Measurements from ENCODE around the gene ALOX12. TPM values are rescaled to one million over a fixed set of nuclear protein-coding genes. Genes with fewer than 3 reads are reported as not detected.
A peak's percentile ranks its signal among the peaks of the same experiment; 100 is the strongest.

ALOX12 gene
- total and polyA plus RNA-seq, 2 donors: 0.04 TPM; not detected in 1

- 2% methylated on average over 53 of the region's 53 CpGs for WGBS
- no peak for DNase-seq (ENCODE audit: extremely low spot score)
- no peak overlapping the region for H3K4me3 ChIP-seq (ENCODE audit: low read depth, low read length)
- H3K27ac ChIP-seq (ENCODE audit: low read depth): no peak overlapping the region
- H3K36me3 ChIP-seq (ENCODE audit: insufficient read depth): no peaks in the 10 kb centered on the region
- no peaks in the 10 kb centered on the region for H3K4me1 ChIP-seq (ENCODE audit: insufficient read depth)
Observed at GRCh38 chr17:7021993-7022778, 26.3 kb downstream of the ALOX12 start.

DNA sequence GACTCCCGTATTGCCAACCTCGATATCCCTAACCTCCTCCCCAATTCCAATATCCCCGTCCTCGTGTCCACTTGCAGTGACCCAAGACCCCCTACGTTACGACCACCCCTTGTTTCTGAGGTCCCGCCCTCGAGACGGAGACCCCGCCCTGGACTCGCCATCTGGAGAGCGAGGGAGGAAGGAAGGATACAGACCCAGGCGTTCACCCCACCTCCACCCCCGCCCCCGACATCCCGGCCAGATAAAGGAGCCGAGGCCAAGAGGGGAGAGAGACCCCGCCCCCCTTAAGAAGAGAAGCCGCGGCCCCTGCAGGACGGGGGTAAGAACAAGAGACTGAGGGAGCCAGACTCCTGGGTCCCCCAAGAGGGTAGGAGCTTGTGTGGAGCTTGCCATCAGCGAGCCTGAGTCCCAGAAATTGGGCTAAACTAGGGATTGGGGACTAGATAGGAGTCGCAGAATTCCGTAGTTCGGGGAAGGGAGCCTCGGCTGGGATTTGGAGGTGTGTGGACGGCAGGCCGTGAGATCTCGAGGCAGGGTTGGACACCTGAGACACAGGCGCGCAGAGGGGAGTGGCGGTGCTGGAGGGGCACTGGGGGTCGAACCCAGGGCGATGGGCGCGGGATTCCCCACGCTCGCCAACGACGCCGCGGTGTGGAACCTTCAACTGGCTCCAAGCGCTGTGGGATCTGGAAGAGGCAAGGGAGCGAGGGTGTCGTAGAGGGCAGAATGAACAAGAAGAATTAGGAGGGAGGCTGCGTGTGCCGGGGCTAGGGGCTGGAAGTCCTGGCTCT lies 27.1 kb downstream of the ALOX12 start, which contains the start of gene BCL6B:
TSS of gene BCL6B (plus strand) at position 270 of the 791 bp plus-strand sequence. CDS start 622 bp downstream, outside the sequence.
- 7% methylated on average over 47 of the region's 47 CpGs for WGBS
- H3K4me1 ChIP-seq (ENCODE audit: insufficient read depth): no peaks in the 10 kb centered on the region
- no peak for DNase-seq (ENCODE audit: extremely low spot score)
- H3K4me3 ChIP-seq (ENCODE audit: low read depth, low read length): peak within 1 kb of the TSS; percentile 2
- no peaks in the 10 kb centered on the region for H3K36me3 ChIP-seq (ENCODE audit: insufficient read depth)
- H3K27ac ChIP-seq (ENCODE audit: low read depth): no peak within 1 kb of the TSS

GRCh38 chr17:7023576-7024401 lies 27.9 kb downstream of the ALOX12 start:
- Histone ChIP-seq H3K36me3 (ENCODE audit: insufficient read depth) (no peaks in the 10 kb centered on the region), H3K4me1 (ENCODE audit: insufficient read depth) (no peaks in the 10 kb centered on the region), H3K4me3 (ENCODE audit: low read depth, low read length) (peak overlapping the region; percentile 2), H3K27ac (ENCODE audit: low read depth) (no peak overlapping the region)
- WGBS: 32% methylated on average over 51 of the region's 51 CpGs
- no peak for DNase-seq (ENCODE audit: extremely low spot score)

GRCh38 chr17:7024402-7024785 lies 28.5 kb downstream of the ALOX12 start:
- no peaks in the 10 kb centered on the region for H3K36me3 ChIP-seq (ENCODE audit: insufficient read depth)
- no peak overlapping the region for H3K27ac ChIP-seq (ENCODE audit: low read depth)
- 80% methylated on average over 8 of the region's 8 CpGs for WGBS
- DNase-seq (ENCODE audit: extremely low spot score): no peak
- no peaks in the 10 kb centered on the region for H3K4me1 ChIP-seq (ENCODE audit: insufficient read depth)
- no peak overlapping the region for H3K4me3 ChIP-seq (ENCODE audit: low read depth, low read length)

DNA sequence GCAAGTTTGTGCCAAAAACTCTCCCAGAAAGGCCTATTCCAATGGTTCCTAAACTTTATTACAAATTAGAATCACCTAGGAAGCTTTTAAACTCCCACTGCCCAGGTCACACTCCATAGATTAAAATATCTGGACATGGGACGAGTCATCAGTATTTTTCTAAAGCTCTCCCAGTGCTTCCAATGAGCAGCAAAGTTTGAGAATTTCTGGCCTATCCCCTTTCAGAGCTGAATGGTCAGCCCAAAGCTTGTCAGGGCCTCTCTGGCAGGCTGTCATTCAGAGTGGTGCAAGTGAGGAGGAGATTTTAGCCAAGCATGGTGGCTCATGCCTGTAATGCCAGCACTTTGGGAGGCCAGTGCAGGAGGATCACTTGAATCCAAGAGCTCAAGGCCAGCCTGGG lies 29.4 kb downstream of the ALOX12 start:
- WGBS: 88% methylated on average over 1 of the region's 1 CpG

DNA sequence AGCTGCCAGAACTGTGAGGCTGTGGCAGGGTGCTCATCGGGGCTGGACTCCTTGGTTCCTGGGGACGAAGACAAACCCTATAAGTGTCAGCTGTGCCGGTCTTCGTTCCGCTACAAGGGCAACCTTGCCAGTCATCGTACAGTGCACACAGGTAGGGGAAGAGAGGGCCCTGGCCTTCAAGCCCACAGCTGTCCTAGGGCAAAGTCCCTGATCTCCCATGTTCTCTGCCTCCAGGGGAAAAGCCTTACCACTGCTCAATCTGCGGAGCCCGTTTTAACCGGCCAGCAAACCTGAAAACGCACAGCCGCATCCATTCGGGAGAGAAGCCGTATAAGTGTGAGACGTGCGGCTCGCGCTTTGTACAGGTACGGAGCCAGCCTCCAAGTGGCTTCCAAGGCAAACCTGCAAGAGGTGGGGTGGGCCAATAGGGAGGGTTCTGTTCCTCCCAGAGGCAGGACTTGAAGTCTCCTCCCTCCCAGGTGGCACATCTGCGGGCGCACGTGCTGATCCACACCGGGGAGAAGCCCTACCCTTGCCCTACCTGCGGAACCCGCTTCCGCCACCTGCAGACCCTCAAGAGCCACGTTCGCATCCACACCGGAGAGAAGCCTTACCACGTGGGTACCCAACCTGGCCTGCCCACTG lies 30.7 kb downstream of the ALOX12 start:
- no peak overlapping the region for H3K4me3 ChIP-seq (ENCODE audit: low read depth, low read length)

More for the DNA sequence above, 29.4 kb downstream of the ALOX12 start:
- no peak for DNase-seq (ENCODE audit: extremely low spot score)
- H3K4me1 ChIP-seq (ENCODE audit: insufficient read depth): no peaks in the 10 kb centered on the region
- no peaks in the 10 kb centered on the region for H3K36me3 ChIP-seq (ENCODE audit: insufficient read depth)
- H3K27ac ChIP-seq (ENCODE audit: low read depth): no peak overlapping the region
- no peak overlapping the region for H3K4me3 ChIP-seq (ENCODE audit: low read depth, low read length)

DNA sequence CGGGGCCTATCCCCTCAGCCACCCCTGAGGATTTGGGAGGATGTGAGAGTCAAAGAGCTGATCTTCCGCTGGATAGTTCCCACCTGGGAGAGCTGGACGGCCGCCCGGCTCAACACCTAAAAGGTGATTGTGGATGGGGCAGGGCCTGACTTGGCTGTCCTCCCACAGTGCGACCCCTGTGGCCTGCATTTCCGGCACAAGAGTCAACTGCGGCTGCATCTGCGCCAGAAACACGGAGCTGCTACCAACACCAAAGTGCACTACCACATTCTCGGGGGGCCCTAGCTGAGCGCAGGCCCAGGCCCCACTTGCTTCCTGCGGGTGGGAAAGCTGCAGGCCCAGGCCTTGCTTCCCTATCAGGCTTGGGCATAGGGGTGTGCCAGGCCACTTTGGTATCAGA lies 31.5 kb downstream of the ALOX12 start:
- no peaks in the 10 kb centered on the region for H3K36me3 ChIP-seq (ENCODE audit: insufficient read depth)
- no peak for DNase-seq (ENCODE audit: extremely low spot score)
- H3K4me3 ChIP-seq (ENCODE audit: low read depth, low read length): no peak overlapping the region
- H3K4me1 ChIP-seq (ENCODE audit: insufficient read depth): no peaks in the 10 kb centered on the region
- WGBS: 64% methylated on average over 13 of the region's 13 CpGs
- H3K27ac ChIP-seq (ENCODE audit: low read depth): no peak overlapping the region

More for the DNA sequence above, 30.7 kb downstream of the ALOX12 start:
- Histone ChIP-seq H3K4me1 (ENCODE audit: insufficient read depth) (no peaks in the 10 kb centered on the region), H3K36me3 (ENCODE audit: insufficient read depth) (no peaks in the 10 kb centered on the region), H3K27ac (ENCODE audit: low read depth) (no peak overlapping the region)
- DNase-seq (ENCODE audit: extremely low spot score): no peak
- WGBS: 88% methylated on average over 29 of the region's 29 CpGs

- Histone ChIP-seq H3K27ac (ENCODE audit: low read depth) (no peak overlapping the region), H3K4me1 (ENCODE audit: insufficient read depth) (no peaks in the 10 kb centered on the region), H3K4me3 (ENCODE audit: low read depth, low read length) (no peak overlapping the region), H3K36me3 (ENCODE audit: insufficient read depth) (no peaks in the 10 kb centered on the region)
- 75% methylated on average over 3 of the region's 3 CpGs for WGBS
- DNase-seq (ENCODE audit: extremely low spot score): no peak
Observed at GRCh38 chr17:7029096-7029495, 33.2 kb downstream of the ALOX12 start.

- 72% methylated on average over 8 of the region's 8 CpGs for WGBS
- H3K27ac ChIP-seq (ENCODE audit: low read depth): no peak overlapping the region
- no peak for DNase-seq (ENCODE audit: extremely low spot score)
Observed at GRCh38 chr17:7029659-7030058, 33.8 kb downstream of the ALOX12 start.

DNA sequence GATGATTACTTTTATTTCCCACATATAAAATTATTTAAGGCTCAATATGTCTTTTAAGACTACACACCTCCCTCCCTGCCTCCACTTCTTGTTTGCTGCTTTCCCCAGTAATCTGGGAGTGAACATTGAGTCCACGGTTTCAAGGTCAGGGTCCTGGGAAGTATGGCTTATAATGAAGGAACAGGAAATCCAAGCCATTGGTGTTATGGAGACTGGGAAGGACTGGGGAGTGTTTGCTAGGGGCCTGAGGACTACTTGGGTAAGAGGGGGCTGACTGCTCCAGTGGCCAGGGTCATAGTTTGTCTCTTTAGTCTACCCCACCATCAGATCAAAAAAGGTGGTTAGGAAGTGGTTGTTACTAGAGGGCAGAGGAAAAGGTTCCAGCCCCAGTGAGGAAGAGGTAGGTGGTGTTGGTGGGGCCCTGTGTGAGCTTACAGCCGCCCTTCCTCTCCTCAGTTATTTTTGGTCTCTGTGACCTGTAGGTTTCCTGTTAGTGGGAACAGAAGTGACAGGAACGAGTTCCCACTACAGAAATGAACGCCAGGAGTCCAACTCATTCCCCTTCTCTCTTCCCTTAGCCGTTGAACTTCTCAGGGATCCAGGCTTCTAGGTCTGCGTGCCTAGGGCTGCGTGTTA lies 39.2 kb downstream of the ALOX12 start:
- WGBS: 20% methylated on average over 7 of the region's 7 CpGs
- H3K4me1 ChIP-seq (ENCODE audit: insufficient read depth): peaks cover 2% of the 10 kb centered on the region
- no peaks in the 10 kb centered on the region for H3K36me3 ChIP-seq (ENCODE audit: insufficient read depth)
- peak overlapping the region; percentile 50 for H3K4me3 ChIP-seq (ENCODE audit: low read depth, low read length)
- H3K27ac ChIP-seq (ENCODE audit: low read depth): peak overlapping the region; percentile 60
- no peak for DNase-seq (ENCODE audit: extremely low spot score)

More at GRCh38 chr17:7029659-7030058, 33.8 kb downstream of the ALOX12 start:
- Histone ChIP-seq H3K4me1 (ENCODE audit: insufficient read depth) (no peaks in the 10 kb centered on the region), H3K36me3 (ENCODE audit: insufficient read depth) (no peaks in the 10 kb centered on the region), H3K4me3 (ENCODE audit: low read depth, low read length) (no peak overlapping the region)

DNA sequence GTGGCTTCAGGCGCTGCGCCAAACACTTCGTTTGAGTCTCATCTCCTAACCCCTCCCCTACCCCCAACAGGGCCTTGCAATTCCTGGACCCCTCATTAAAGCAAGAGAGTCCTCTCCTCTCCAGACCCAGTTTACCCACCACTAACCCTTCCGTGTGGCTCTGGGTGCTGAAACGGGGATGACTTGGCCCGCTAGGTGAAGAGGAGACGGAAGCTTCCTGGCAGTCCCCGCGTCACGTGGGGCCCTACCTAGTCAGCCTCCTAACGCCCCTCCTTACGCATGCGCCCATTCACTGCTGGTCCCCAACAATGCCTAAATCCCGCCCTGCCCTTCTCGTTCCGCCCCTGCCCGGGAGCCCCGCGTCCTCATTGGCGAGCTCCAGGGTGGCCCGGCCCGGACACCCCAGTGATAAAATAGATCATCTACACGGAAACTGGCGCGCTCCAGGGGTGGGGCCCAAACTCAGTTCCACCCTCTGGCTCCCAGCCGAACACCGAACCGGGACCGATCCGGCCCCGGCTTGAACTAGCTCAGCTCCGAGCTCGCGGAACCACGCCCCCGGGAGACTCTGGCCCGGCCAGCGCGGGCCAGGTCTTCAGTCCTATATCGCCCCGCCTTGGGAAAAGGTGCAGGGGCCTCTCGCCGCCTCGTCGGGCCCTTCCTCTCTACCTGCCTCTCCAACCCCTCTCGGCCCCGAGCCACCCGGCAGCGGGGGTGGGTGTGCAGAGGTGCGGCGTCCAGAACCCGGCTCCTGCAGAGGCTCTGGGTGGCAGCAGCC lies 39.9 kb downstream of the ALOX12 start, which contains the start of gene SLC16A13:
TSS of gene SLC16A13 (plus strand) at position 425 of the 778 bp plus-strand sequence. CDS start 368 bp downstream, outside the sequence.
- peak within 1 kb of the TSS; percentile 60 for H3K27ac ChIP-seq (ENCODE audit: low read depth)
- peaks cover 2% of the 10 kb centered on the region for H3K4me1 ChIP-seq (ENCODE audit: insufficient read depth)
- no peaks in the 10 kb centered on the region for H3K36me3 ChIP-seq (ENCODE audit: insufficient read depth)
- DNase-seq (ENCODE audit: extremely low spot score): peak; percentile 91
- WGBS: under 1% methylated on average over 52 of the region's 52 CpGs
- H3K4me3 ChIP-seq (ENCODE audit: low read depth, low read length): peak within 1 kb of the TSS; percentile 50
